SK-N-SH (cell line): Measurements from ENCODE around the gene GOLGA8B. TPM values are rescaled to one million over a fixed set of nuclear protein-coding genes. Genes with fewer than 3 reads are reported as not detected.

Experiments used
- CTCF ChIA-PET: fragments of 300-600, 350-600 bp; formaldehyde crosslinking; extraction: SDS; loops from one replicate; lab custom pipeline; 2021; lab: Yijun Ruan, JAX
- POLR2A ChIA-PET: fragments of 350-600 bp; sonication (Branson Sonifier 250); formaldehyde crosslinking; extraction: SDS; loops from one replicate; lab custom pipeline; 2020; ENCODE audit warnings: antibody characterized with exemption, inconsistent platforms; lab: Yijun Ruan, JAX
- DNase-seq: peaks from one replicate; pipeline ENCODE4 v3.0.0; 2012
- H2AFZ ChIP-seq: fragments of 200-600 bp; sonication (generic); 2 replicates; pipeline ENCODE4 v1.8.1; 2016; ENCODE audit warnings: antibody characterized with exemption, mild to moderate bottlenecking, low read depth
- H3F3A ChIP-seq: fragments of 200-600 bp; sonication (generic); replicated peaks from 2 replicates; pipeline ENCODE3; 2016; ENCODE audit warnings: antibody characterized with exemption, mild to moderate bottlenecking; ENCODE audit not compliant: insufficient read depth
- H3K27ac ChIP-seq, 2 experiments: fragments of 200-500 bp in 1 of 2; fragments of 200-600 bp in 1 of 2; sonication (Bioruptor generic) in 1 of 2; sonication (generic), shearing (Covaris generic) in 1 of 2; 2 replicates each; pipeline versions ENCODE4 v1.5.1 to v1.6.1; 2014 to 2016; ENCODE audit warnings: low read depth in 2 of 2, inconsistent platforms in 1 of 2, low read length in 1 of 2, mild to moderate bottlenecking in 1 of 2, mixed read lengths in 1 of 2
- H3K27me3 ChIP-seq: fragments of 200-600 bp; sonication (generic), shearing (Covaris generic); 2 replicates; pipeline ENCODE4 v1.6.1; 2016; ENCODE audit warnings: mixed run types; ENCODE audit not compliant: insufficient read depth
- H3K36me3 ChIP-seq, 2 experiments: fragments of 200-500 bp in 1 of 2; fragments of 200-600 bp in 1 of 2; sonication (Bioruptor generic) in 1 of 2; sonication (generic) in 1 of 2; replicated peaks in 1 of 2; 2 replicates each; pipeline versions ENCODE3 to v1.5.1; 2014 to 2016; ENCODE audit warnings: low read length in 1 of 2, mild to moderate bottlenecking in 1 of 2; ENCODE audit not compliant: insufficient read depth in 2 of 2, control insufficient read depth in 1 of 2
- H3K4me1 ChIP-seq, 2 experiments: fragments of 200-500 bp in 1 of 2; fragments of 200-600 bp in 1 of 2; sonication (Bioruptor generic) in 1 of 2; sonication (generic), shearing (Covaris generic) in 1 of 2; 2 replicates each; pipeline versions ENCODE4 v1.5.1 to v1.6.1; 2014 to 2016; ENCODE audit warnings: low read depth in 1 of 2, low read length in 1 of 2, mixed run types in 1 of 2; ENCODE audit not compliant: insufficient read depth in 2 of 2, control insufficient read depth in 1 of 2
- H3K4me2 ChIP-seq: fragments of 200-600 bp; sonication (generic), shearing (Covaris generic); 2 replicates; pipeline ENCODE4 v1.6.1; 2017; ENCODE audit warnings: mixed run types
- H3K4me3 ChIP-seq, 2 experiments: fragments of 200-500 bp in 1 of 2; fragments of 200-600 bp in 1 of 2; sonication (Bioruptor generic) in 1 of 2; sonication (generic), shearing (Covaris generic) in 1 of 2; 2 replicates each; pipeline versions ENCODE4 v1.5.1 to v1.8.1; 2014 to 2016; ENCODE audit warnings: low read depth in 2 of 2, inconsistent platforms in 1 of 2, low read length in 1 of 2, mild to moderate bottlenecking in 1 of 2, mixed read lengths in 1 of 2, moderate library complexity in 1 of 2
- H3K79me2 ChIP-seq: fragments of 200-600 bp; sonication (generic); 2 replicates; pipeline ENCODE4 v1.8.1; 2017; ENCODE audit warnings: mild to moderate bottlenecking; ENCODE audit not compliant: insufficient read depth
- H3K9ac ChIP-seq: fragments of 200-600 bp; sonication (generic); 2 replicates; pipeline ENCODE4 v1.6.1; 2017; ENCODE audit warnings: mixed run types
- H3K9me2 ChIP-seq: fragments of 200-600 bp; sonication (generic); 2 replicates; pipeline ENCODE4 v1.6.1; 2017; ENCODE audit warnings: mixed run types
- H3K9me3 ChIP-seq: fragments of 200-600 bp; sonication (generic); 2 replicates; pipeline ENCODE4 v1.6.1; 2017; ENCODE audit warnings: mixed run types, mild to moderate bottlenecking, moderate library complexity
- H4K20me1 ChIP-seq: fragments of 200-600 bp; sonication (generic); 2 replicates; pipeline ENCODE4 v1.6.1; 2017; ENCODE audit warnings: mild to moderate bottlenecking, mixed run types; ENCODE audit not compliant: insufficient read depth
- FOSL2 ChIP-seq: IDR thresholded peaks from 2 replicates; pipeline ENCODE4 v1.4.0; 2012; ENCODE audit warnings: low read depth, mild to moderate bottlenecking, moderate library complexity, borderline replicate concordance
- GATA2 ChIP-seq: sonication (generic); formaldehyde crosslinking; IDR thresholded peaks from 2 replicates; pipeline ENCODE4 v1.5.0; 2020; ENCODE audit warnings: mild to moderate bottlenecking, missing genetic modification reagents
- MEF2A ChIP-seq: IDR thresholded peaks from 2 replicates; pipeline ENCODE4 v1.4.0; 2012; ENCODE audit warnings: low read depth, borderline replicate concordance
- NFIC ChIP-seq: IDR thresholded peaks from 2 replicates; pipeline ENCODE4 v1.4.0; 2012; ENCODE audit warnings: borderline replicate concordance
- NRF1 ChIP-seq: IDR thresholded peaks from 2 replicates; pipeline ENCODE4 v1.6.1; 2012; ENCODE audit warnings: low read depth, mild to moderate bottlenecking, low read length
- RFX5 ChIP-seq: IDR thresholded peaks from 2 replicates; pipeline ENCODE4 v1.6.1; 2012; ENCODE audit warnings: mild to moderate bottlenecking, improper control_type of control experiment, low read length
- YY1 ChIP-seq: IDR thresholded peaks from 2 replicates; pipeline ENCODE4 v1.4.0; 2012; ENCODE audit warnings: low read depth, mild to moderate bottlenecking
- WGBS: methylation state at CpG from one replicate; pipeline ENCODE4 v1.1.6; 2017; ENCODE audit warnings: low lambda C conversion rate; 5-methylcytosine and 5-hydroxymethylcytosine counted together
- polyA plus RNA-seq, 3 experiments: library from polyadenylated mRNA; depleted of rRNA; stranded (reverse); fragments of >200 nt; gene quantifications; 2 replicates each; pipeline ENCODE4 v1.2.3, GENCODE V29; 2012
- TF ChIP-seq, protein P1 (sequence below): IDR thresholded peaks from 2 replicates; pipeline ENCODE4 v1.4.0; 2012; ENCODE audit warnings: low read depth
- TF ChIP-seq, protein P2 (sequence below): fragments of 150-350 bp; IDR thresholded peaks from 2 replicates; pipeline ENCODE4 v1.6.1; 2017; ENCODE audit warnings: antibody characterized with exemption, low read length, low read depth, borderline replicate concordance
- TF ChIP-seq, protein P3 (sequence below): IDR thresholded peaks from 2 replicates; pipeline ENCODE4 v1.4.0; 2012; ENCODE audit warnings: low read depth, borderline replicate concordance
- TF ChIP-seq, protein P4 (sequence below): IDR thresholded peaks from 2 replicates; pipeline ENCODE4 v1.6.1; 2012; ENCODE audit warnings: mild to moderate bottlenecking, low read depth, low read length, moderate library complexity

Gene GOLGA8B
- polyA plus RNA-seq, 1 of the 3 experiments (the other 2 are of a cell fraction): 96.6 TPM

DNA sequence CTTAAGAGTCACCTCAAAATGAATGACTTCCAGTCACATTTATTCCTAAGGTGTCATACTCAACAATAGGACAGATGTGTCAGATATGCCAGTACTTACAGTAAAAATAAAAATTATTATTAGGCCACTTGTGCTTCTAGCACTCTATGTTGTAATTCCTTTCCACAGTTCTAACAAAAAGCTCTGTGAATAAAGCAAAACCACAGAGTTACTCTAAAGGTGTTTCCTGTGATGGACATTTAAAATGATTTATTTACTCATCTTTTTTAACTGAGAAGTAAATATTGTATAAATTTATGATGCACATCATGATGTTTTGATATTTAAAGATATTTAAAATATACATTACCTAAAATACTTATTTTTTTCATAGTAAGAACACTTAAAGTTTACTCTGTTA lies 13.9 kb upstream of the GOLGA8B start:
- Histone ChIP-seq H3K27ac (no peak overlapping the region), H3K27me3 (no peaks in the 10 kb centered on the region), H3K4me2 (no peak overlapping the region), H2AFZ (no peak overlapping the region), H4K20me1 (no peaks in the 10 kb centered on the region), H3K79me2 (no peaks in the 10 kb centered on the region), H3K9me2 (no peaks in the 10 kb centered on the region), H3K9ac (no peak overlapping the region), H3K4me3 (no peak overlapping the region), H3F3A (no peaks in the 10 kb centered on the region), H3K9me3 (no peaks in the 10 kb centered on the region), H3K4me1 (no peaks in the 10 kb centered on the region), H3K36me3 (no peaks in the 10 kb centered on the region)
- DNase-seq: no peak
- ChIA-PET CTCF (no interaction called here), POLR2A (no interaction called here)
- TF ChIP-seq NRF1 (no peak), GATA2 (CRISPR knock-in tag) (no peak), YY1 (no peak), MEF2A (no peak), RFX5 (no peak), NFIC (no peak)
- TF ChIP-seq, protein P1, sequence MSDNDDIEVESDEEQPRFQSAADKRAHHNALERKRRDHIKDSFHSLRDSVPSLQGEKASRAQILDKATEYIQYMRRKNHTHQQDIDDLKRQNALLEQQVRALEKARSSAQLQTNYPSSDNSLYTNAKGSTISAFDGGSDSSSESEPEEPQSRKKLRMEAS: no peak
- TF ChIP-seq, protein P2, sequence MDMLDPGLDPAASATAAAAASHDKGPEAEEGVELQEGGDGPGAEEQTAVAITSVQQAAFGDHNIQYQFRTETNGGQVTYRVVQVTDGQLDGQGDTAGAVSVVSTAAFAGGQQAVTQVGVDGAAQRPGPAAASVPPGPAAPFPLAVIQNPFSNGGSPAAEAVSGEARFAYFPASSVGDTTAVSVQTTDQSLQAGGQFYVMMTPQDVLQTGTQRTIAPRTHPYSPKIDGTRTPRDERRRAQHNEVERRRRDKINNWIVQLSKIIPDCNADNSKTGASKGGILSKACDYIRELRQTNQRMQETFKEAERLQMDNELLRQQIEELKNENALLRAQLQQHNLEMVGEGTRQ: no peak
- TF ChIP-seq, protein P3, sequence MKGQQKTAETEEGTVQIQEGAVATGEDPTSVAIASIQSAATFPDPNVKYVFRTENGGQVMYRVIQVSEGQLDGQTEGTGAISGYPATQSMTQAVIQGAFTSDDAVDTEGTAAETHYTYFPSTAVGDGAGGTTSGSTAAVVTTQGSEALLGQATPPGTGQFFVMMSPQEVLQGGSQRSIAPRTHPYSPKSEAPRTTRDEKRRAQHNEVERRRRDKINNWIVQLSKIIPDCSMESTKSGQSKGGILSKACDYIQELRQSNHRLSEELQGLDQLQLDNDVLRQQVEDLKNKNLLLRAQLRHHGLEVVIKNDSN: no peak

- H3K4me3 ChIP-seq: no peak overlapping the region
- no peaks in the 10 kb centered on the region for H3K9me2 ChIP-seq
- POLR2A ChIA-PET: no interaction called here
- H3K4me2 ChIP-seq: no peak overlapping the region
- no peaks in the 10 kb centered on the region for H3K79me2 ChIP-seq
- WGBS: 40% methylated on average over 3 of the region's 3 CpGs
- no peak for DNase-seq
- H4K20me1 ChIP-seq: no peaks in the 10 kb centered on the region
- H3K9me3 ChIP-seq: no peaks in the 10 kb centered on the region
- no peak for TF ChIP-seq MEF2A
- no peak for TF ChIP-seq FOSL2
- TF ChIP-seq NRF1: no peak
- TF ChIP-seq, protein P4, sequence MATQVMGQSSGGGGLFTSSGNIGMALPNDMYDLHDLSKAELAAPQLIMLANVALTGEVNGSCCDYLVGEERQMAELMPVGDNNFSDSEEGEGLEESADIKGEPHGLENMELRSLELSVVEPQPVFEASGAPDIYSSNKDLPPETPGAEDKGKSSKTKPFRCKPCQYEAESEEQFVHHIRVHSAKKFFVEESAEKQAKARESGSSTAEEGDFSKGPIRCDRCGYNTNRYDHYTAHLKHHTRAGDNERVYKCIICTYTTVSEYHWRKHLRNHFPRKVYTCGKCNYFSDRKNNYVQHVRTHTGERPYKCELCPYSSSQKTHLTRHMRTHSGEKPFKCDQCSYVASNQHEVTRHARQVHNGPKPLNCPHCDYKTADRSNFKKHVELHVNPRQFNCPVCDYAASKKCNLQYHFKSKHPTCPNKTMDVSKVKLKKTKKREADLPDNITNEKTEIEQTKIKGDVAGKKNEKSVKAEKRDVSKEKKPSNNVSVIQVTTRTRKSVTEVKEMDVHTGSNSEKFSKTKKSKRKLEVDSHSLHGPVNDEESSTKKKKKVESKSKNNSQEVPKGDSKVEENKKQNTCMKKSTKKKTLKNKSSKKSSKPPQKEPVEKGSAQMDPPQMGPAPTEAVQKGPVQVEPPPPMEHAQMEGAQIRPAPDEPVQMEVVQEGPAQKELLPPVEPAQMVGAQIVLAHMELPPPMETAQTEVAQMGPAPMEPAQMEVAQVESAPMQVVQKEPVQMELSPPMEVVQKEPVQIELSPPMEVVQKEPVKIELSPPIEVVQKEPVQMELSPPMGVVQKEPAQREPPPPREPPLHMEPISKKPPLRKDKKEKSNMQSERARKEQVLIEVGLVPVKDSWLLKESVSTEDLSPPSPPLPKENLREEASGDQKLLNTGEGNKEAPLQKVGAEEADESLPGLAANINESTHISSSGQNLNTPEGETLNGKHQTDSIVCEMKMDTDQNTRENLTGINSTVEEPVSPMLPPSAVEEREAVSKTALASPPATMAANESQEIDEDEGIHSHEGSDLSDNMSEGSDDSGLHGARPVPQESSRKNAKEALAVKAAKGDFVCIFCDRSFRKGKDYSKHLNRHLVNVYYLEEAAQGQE: no peak
- CTCF ChIA-PET: interaction anchor here (1.3 kb wide), 1 partner anchor 17 kb away, joined by 3 read pairs; no protein-coding TSS in a partner anchor
- no peaks in the 10 kb centered on the region for H3K4me1 ChIP-seq
- no peak overlapping the region for H3K27ac ChIP-seq
- H3K9ac ChIP-seq: no peak overlapping the region
- H3F3A ChIP-seq: no peaks in the 10 kb centered on the region
- H3K27me3 ChIP-seq: no peaks in the 10 kb centered on the region
- no peak overlapping the region for H2AFZ ChIP-seq
- H3K36me3 ChIP-seq: no peaks in the 10 kb centered on the region
Observed at GRCh38 chr15:34594361-34594760, 10.9 kb upstream of the GOLGA8B start.
